HPDE6-E6E7 (cell line): ENCODE data around the gene TXNDC9.
A peak's percentile ranks its signal among the peaks of the same experiment; 100 is the strongest.
"Not testable (repeated sequence)": the region's sequence is repeated elsewhere in the genome, so short reads cannot be mapped to it uniquely, and the experiment has no call there.

Experiments used
- DNase-seq: peaks from one replicate; pipeline ENCODE4 v3.0.0; 2011; ENCODE audit warnings: missing footprints; ENCODE audit errors: extremely low spot score

TXNDC9 gene, protein sequence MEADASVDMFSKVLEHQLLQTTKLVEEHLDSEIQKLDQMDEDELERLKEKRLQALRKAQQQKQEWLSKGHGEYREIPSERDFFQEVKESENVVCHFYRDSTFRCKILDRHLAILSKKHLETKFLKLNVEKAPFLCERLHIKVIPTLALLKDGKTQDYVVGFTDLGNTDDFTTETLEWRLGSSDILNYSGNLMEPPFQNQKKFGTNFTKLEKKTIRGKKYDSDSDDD

GRCh38 chr2:99335911-99336803 lies at the start of gene TXNDC9:
Gene TXNDC9 (minus strand): TSS chr2:99336333. CDS start chr2:99333210, 3,123 bp downstream.
- DNase-seq = peak; percentile 95

- DNase-seq = no peak
Measured at GRCh38 chr2:99382143-99382542, 46.0 kb upstream of the TXNDC9 start.

GRCh38 chr2:99380376-99381010 lies 44.4 kb upstream of the TXNDC9 start:
- DNase-seq = no peak

DNA sequence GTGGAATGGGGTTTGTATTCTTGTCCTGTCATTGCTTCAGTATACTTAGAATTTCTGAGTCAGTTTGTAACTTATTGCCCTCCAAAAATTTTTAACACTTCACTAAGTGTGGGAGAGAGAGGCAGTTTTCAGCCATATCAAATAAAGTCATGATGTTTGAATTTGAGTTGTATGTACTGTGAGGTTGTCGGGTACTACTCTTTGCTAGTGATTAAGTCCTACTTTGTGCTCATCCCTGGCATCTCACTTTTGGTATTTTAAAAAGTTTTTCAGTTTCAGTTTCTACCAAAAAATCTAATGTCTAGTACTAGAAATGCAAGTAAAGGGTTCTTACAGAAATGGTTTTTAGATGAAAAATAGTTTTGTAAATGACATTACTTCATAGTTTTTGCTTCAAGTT lies 41.7 kb upstream of the TXNDC9 start:
- DNase-seq = no peak

- DNase-seq = no peak
Measured at GRCh38 chr2:99376254-99376864, 40.2 kb upstream of the TXNDC9 start.

DNA sequence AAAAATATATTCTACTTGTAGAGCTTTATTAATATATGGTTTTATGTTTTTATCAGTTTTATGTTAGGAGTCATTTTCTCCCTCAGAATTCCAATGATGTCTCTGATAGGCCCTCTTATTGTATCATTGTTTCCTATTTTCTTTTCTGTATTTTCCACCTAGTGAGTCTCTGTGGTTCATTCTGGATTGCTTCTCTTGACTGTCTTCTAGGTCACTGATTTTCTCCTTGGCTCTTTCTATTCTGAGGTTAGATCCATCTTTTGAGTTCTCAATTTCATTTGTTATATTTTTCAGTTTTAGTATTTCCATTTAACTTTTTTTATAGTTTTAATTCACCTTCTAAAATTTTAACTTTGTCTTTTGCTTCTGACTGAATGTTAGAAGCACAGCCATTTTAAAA lies 38.6 kb upstream of the TXNDC9 start:
- DNase-seq = no peak

GRCh38 chr2:99373144-99373543 lies 37.0 kb upstream of the TXNDC9 start:
- no peak for DNase-seq

DNA sequence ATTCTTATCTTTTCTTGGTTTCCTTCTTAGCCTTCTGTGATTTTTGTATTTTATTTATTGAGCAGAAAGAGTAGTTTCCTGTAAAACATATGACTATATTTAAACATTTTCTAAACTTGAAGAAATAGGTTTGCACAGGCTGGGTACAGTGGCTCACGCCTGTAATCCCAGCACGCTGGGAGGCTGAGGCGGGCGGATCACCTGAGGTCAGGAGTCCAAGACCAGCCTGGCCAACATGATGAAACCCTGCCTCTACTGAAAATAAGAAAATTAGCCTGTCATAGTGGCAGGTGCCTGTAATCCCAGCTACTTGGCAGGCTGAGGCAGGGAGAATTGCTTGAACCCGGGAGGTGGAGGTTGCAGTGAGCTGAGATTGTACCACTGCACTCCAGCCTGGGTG lies 32.7 kb upstream of the TXNDC9 start:
- DNase-seq = not testable (repeated sequence)

DNA sequence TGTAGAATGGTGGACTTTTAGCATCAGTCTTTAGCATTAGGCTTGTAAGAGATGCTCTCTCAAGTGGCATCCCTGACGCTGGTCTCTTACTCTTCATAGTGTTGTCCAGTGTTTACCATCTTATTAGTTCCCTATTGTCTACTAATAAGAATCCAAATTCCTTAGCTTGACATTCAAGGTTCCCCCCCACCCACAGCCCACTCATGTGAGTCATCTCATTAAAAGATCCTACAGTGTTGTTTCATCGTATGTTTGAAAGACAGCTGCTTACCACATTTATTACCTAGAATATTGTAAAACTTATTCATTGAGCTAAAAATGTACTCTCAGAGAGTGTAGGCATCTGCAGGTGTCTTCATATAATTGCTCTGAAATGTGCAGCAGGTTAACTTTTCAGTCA lies 29.5 kb upstream of the TXNDC9 start:
- DNase-seq = no peak

GRCh38 chr2:99356853-99357252 lies 20.7 kb upstream of the TXNDC9 start:
- DNase-seq = no peak

DNA sequence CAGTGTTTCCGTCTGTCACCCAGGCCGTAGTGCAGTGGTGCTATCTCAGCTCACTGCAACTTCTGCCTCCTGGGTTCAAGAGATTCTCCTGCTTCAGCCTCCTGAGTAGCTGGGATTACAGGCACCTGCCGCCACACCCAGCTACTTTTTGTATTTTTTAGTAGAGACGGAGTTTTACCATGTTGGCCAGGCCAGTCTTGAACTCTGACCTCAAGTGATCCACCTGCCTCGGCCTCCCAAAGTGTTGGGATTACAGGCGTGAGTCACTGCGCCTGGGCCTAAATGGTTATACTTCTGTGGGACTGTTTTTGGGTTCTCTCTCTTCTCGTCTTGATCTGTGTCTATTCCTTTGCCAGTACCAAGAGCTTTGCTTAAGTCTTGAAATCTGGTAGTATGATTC lies 18.7 kb upstream of the TXNDC9 start:
- not testable (repeated sequence) for DNase-seq

DNA sequence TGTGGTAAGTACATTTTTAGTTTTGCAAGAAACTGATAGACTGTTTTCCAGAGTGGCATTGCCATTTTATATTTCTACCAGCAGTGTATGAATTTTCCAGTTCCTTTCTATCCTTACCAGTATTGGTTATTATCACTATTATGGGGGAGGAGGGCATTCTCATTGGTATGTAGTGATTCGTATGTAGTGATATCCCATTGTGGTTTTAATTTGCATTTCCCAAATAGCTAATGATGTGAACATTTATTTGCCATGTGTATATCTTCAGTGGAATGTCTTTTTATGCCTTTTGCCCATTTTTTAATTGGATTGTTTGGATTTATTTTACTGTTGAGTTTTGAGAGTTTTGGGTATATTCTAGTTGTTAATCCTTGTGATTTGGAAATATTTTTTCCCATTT lies 17.9 kb upstream of the TXNDC9 start:
- no peak for DNase-seq

DNA sequence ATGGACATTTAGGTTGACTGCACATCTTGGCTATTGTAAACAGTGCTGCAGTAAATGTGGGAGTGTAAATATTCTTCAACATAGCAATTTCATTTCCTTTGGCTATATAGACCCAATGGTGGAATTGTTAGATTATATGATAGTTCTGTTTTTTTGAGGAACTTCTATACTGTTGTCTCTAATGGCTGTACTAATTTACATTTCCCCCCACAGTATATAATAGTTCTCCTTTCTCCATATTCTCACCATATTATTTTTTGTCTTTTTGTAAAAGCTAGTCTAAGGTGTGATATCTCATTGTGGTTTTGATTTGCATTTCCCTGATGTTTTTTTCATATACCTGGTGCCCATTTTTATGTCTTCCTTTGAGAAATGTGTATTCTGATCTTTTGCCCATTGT lies 14.1 kb upstream of the TXNDC9 start:
- no peak for DNase-seq

GRCh38 chr2:99348173-99348572 lies 12.0 kb upstream of the TXNDC9 start:
- DNase-seq = no peak

- no peak for DNase-seq
Measured at GRCh38 chr2:99346218-99346617, 10.1 kb upstream of the TXNDC9 start.

DNA sequence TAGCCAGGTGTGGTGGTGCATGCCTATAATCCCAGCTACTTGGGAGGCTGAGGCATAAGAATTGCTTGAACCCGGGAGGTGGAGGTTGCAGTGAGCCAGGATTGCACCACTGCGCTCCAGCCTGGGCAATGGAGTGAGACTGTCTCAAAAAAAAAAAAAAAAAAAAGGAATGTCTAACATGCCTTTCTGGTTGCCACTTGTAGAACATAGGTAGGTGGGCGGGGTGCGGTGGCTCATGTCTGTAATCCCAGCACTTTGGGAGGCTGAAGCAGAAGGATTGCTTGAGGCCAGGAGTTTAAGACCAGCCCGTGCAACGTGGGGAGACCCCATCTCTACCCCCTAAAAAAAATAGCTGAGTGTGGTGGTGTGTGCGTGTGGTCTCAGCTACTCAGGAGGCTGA lies 9.3 kb upstream of the TXNDC9 start:
- DNase-seq = not testable (repeated sequence)

DNA sequence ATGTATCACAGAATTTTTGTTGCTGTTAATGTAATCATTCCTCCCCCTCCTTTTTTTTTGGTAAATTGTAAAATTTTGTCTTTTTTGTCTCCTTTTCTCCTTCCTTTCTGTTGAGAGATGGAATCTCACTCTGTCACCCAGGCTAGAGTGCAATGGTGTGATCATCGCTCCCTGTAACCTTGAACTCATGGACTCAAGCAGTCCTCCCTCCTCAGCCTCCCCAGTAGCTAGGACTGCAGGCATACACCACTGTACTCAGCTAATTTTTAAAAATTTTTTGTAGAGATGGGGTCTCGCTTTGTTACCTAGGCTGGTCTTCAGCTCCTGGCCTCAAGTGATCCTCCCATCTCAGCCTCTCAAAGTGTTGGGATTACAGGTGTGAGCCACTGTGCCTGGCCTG lies 6.4 kb upstream of the TXNDC9 start:
- no peak for DNase-seq

GRCh38 chr2:99340669-99341236 lies 4.6 kb upstream of the TXNDC9 start:
- DNase-seq = no peak

GRCh38 chr2:99338029-99338585 lies 2.0 kb upstream of the TXNDC9 start:
- DNase-seq = peak; percentile 3

GRCh38 chr2:99337113-99338028 lies 1.2 kb upstream of the TXNDC9 start, which contains the start of gene EIF5B:
Gene EIF5B (plus strand): TSS chr2:99337389. CDS start chr2:99337555, 166 bp downstream.
- peak; percentile 93 for DNase-seq

GRCh38 chr2:99336804-99337112 lies 625 bp upstream of the TXNDC9 start:
- peak; percentile 26 for DNase-seq
